Measurements from ENCODE around the gene RPS15.

DNA sequence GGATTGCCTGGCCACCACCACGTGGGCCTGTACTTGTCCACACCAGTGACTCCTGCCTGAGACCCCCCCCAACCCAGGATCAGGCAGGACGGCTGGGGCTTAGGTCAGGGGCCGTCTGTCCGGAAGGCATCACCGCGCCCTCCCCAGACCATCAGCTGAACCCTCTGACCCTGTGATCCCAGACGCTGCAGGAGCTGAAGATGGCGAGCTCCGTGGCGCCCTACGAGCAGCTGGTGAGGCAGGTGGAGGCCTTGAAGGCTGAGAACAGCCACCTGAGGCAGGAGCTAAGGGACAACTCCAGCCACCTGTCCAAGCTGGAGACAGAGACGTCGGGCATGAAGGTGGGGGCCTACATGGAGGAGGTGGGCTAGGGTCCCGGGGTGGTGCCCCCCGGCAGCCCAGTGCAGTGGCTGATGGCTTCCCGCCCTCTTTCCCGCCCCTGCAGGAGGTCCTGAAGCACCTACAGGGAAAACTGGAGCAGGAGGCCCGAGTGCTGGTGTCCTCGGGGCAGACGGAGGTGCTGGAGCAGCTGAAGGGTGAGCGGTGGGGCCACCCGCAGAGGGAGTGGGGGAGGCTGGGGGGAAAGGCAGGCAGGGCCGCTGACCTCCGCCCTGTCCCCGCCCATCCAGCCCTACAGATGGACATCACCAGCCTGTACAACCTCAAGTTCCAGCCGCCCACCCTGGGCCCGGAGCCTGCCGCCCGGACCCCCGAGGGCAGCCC, 14.8 kb downstream of the RPS15 start:
- TF ChIP-seq, protein P1, sequence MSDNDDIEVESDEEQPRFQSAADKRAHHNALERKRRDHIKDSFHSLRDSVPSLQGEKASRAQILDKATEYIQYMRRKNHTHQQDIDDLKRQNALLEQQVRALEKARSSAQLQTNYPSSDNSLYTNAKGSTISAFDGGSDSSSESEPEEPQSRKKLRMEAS (IDR thresholded peaks at IDR 0.05) = no peak
- TF ChIP-seq, protein P2, sequence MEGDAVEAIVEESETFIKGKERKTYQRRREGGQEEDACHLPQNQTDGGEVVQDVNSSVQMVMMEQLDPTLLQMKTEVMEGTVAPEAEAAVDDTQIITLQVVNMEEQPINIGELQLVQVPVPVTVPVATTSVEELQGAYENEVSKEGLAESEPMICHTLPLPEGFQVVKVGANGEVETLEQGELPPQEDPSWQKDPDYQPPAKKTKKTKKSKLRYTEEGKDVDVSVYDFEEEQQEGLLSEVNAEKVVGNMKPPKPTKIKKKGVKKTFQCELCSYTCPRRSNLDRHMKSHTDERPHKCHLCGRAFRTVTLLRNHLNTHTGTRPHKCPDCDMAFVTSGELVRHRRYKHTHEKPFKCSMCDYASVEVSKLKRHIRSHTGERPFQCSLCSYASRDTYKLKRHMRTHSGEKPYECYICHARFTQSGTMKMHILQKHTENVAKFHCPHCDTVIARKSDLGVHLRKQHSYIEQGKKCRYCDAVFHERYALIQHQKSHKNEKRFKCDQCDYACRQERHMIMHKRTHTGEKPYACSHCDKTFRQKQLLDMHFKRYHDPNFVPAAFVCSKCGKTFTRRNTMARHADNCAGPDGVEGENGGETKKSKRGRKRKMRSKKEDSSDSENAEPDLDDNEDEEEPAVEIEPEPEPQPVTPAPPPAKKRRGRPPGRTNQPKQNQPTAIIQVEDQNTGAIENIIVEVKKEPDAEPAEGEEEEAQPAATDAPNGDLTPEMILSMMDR (IDR thresholded peaks at IDR 0.05; ENCODE audit: low read depth, low read length, missing input control) = no peak
- TF ChIP-seq GABPA (IDR thresholded peaks at IDR 0.05 in 1 of 2, conservative IDR thresholded peaks at IDR 0.05 in 1 of 2) = no peak
- TF ChIP-seq, protein P3, sequence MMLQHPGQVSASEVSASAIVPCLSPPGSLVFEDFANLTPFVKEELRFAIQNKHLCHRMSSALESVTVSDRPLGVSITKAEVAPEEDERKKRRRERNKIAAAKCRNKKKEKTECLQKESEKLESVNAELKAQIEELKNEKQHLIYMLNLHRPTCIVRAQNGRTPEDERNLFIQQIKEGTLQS (IDR thresholded peaks at IDR 0.05) = no peak
- TF ChIP-seq, protein P4, sequence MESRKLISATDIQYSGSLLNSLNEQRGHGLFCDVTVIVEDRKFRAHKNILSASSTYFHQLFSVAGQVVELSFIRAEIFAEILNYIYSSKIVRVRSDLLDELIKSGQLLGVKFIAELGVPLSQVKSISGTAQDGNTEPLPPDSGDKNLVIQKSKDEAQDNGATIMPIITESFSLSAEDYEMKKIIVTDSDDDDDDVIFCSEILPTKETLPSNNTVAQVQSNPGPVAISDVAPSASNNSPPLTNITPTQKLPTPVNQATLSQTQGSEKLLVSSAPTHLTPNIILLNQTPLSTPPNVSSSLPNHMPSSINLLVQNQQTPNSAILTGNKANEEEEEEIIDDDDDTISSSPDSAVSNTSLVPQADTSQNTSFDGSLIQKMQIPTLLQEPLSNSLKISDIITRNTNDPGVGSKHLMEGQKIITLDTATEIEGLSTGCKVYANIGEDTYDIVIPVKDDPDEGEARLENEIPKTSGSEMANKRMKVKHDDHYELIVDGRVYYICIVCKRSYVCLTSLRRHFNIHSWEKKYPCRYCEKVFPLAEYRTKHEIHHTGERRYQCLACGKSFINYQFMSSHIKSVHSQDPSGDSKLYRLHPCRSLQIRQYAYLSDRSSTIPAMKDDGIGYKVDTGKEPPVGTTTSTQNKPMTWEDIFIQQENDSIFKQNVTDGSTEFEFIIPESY (IDR thresholded peaks at IDR 0.05) = no peak
- TF ChIP-seq HNF4G (IDR thresholded peaks at IDR 0.05) = no peak
- no peak for TF ChIP-seq YY1 (IDR thresholded peaks at IDR 0.05)
- no peak for TF ChIP-seq SP1 (IDR thresholded peaks at IDR 0.05)
- TF ChIP-seq FOXA1 (IDR thresholded peaks at IDR 0.05) = no peak
- TF ChIP-seq RXRA (IDR thresholded peaks at IDR 0.05) = no peak
- no peak for TF ChIP-seq JUND (IDR thresholded peaks at IDR 0.05)
